ENCODE measurements around the gene BDKRB1.

BDKRB1 gene

GRCh38 chr14:96310906-96311305 is 54.9 kb downstream of the BDKRB1 start:
- Histone ChIP-seq H3K4me3 (no peak overlapping the region), H4K20me1 (no peaks in the 10 kb centered on the region), H3K9ac (no peak overlapping the region), H3K36me3 (peaks cover 68% of the 10 kb centered on the region), H3K4me2 (no peak overlapping the region), H3K27ac (no peak overlapping the region), H3K9me3 (no peaks in the 10 kb centered on the region), H3K4me1 (no peaks in the 10 kb centered on the region), H3K27me3 (no peaks in the 10 kb centered on the region)
- TF ChIP-seq Cebpa-rat (IDR thresholded peaks at IDR 0.05) = no peak
